OCI-LY7 (cell line): ENCODE measurements around the gene TAB3.

ENCODE experiments used
- EZH2phosphoT487 ChIP-seq: fragments of 200-600 bp; sonication (generic); IDR thresholded peaks from 2 replicates; pipeline ENCODE4 v1.6.1; 2018; ENCODE audit warnings: low read depth, borderline replicate concordance, mild to moderate bottlenecking, mixed run types, antibody characterized with exemption, low read length, moderate library complexity, mixed read lengths
- TF ChIP-seq, protein P1 (sequence below): fragments of 200-600 bp; sonication (generic); conservative IDR thresholded peaks from 2 replicates; pipeline ENCODE4 v1.5.1; 2014; ENCODE audit warnings: mild to moderate bottlenecking, antibody characterized with exemption, low read length, moderate library complexity, mixed read lengths

- TF ChIP-seq, protein P1, sequence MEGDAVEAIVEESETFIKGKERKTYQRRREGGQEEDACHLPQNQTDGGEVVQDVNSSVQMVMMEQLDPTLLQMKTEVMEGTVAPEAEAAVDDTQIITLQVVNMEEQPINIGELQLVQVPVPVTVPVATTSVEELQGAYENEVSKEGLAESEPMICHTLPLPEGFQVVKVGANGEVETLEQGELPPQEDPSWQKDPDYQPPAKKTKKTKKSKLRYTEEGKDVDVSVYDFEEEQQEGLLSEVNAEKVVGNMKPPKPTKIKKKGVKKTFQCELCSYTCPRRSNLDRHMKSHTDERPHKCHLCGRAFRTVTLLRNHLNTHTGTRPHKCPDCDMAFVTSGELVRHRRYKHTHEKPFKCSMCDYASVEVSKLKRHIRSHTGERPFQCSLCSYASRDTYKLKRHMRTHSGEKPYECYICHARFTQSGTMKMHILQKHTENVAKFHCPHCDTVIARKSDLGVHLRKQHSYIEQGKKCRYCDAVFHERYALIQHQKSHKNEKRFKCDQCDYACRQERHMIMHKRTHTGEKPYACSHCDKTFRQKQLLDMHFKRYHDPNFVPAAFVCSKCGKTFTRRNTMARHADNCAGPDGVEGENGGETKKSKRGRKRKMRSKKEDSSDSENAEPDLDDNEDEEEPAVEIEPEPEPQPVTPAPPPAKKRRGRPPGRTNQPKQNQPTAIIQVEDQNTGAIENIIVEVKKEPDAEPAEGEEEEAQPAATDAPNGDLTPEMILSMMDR = no peak
- no peak for TF ChIP-seq EZH2phosphoT487
Measured at GRCh38 chrX:30830326-30830943, 58.6 kb downstream of the TAB3 start.
